GM21737 (cell line): ENCODE measurements around the gene FSHB.
A peak's percentile ranks its signal among the peaks of the same experiment; 100 is the strongest.
"Not testable (repeated sequence)": the region's sequence is repeated elsewhere in the genome, so short reads cannot be mapped to it uniquely, and the experiment has no call there.

Source experiments
- ATAC-seq: cut with Tn5 transposase; IDR thresholded peaks from one replicate; pipeline ENCODE4 v1.9.1; 2021; ENCODE audit warnings: mild to moderate bottlenecking, moderate library complexity; ENCODE audit not compliant: unreplicated experiment

FSHB gene

DNA sequence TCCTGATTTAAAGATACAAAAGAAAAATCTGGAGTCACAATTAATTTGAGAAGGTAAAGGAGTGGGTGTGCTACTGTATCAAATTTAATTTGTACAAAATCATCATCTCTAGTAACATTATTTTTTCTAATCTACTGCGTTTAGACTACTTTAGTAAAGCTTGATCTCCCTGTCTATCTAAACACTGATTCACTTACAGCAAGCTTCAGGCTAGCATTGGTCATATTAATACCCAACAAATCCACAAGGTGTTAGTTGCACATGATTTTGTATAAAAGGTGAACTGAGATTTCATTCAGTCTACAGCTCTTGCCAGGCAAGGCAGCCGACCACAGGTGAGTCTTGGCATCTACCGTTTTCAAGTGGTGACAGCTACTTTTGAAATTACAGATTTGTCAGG, at the start of gene FSHB:
FSHB (plus strand) TSS at position 301 of the 400 bp plus-strand sequence. CDS start 889 bp downstream, outside the sequence.
- no peak for ATAC-seq

DNA sequence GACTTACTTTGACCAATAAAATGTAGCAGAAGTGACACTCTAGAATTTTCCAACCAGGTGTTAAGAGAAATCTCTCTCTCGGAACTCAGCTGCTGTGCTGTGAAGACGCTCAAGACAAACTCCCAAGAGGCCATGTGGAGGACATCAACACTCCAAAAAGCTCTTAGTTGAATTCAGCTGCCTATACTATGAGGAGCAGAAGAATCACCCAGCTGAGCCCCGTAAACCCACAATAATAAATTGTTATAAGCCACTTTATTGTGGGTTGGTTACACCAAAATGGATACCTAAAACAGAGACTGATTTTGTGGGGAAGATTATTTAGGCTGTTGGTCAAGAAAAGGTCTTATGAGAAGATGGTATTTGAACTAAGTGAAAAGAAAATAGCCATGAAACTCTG, 44.1 kb upstream of the FSHB start:
- no peak for ATAC-seq

DNA sequence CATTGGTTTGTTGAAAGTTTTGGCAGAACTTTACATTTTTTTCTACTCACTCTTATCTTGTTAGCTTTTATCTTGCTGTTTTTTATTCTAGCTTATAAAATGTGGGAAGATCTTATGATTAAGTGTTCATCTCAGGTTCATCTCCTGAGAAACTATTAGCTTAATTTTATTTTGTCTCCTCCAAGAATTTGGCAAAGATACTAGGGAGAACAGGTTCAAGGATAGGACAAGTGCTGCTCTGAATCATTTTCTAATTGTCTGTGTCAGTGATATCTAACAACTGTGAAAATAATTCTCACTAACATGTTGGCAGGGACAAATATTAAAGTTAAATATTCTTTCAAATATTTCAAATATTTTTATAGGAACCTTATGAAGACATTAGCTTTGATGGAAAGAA, 38.2 kb upstream of the FSHB start:
- no peak for ATAC-seq

DNA sequence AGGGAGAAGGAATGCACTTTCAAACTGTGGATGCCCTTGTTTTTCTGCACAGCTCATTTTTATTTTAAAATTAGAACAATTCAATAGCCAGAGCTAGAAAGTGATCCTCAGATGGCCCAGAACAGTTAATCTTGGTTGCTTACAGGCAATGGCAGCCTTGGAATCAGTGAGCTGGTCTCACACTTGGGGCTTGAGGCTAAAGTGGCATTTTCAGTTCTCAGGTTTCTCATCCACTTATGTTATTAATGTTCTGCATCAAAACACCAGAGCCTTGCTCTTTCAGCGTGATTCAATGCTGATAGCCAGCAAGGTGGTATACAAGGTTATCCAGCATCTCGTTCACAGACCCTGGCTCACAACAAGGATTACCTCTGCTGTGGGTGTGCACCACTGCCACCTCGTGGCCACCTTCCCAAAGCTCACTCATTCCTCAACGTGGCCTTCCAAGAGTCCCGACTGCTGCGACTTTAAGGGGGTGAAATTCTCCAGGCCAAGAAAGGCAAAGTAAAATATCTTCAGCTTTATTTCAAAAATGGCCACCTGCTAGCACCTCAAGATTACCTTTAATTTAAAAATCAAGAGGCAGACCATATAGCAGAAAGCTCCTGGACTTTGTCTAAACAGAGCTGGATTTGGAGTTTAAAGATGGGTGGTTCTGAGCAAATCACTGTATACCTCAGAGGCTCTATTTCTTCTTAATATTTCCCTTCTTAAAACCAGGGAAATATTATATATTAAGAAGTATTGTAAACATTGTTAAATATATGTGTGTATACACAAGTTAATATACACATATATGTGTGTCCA, 34.2 kb upstream of the FSHB start:
- peak; percentile 93 for ATAC-seq

DNA sequence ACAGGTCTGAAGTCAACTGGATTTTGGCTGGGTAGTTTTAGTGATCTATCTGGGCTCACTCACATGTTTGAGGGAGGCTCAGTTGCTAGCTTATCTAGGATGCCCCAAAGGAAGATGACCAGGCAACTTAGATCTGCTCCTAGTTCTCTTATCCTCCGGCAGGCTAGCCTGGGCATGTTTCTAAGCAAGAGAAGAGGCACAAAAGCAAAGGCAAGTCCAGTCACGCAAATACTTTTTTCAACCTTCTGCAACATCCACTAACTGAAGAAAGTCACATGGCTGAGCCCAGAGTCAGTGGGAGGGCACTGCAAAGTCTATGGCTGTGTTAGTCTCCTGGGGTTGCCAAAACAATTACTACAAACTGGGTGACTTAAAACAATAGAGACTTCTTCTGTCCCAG, 32.9 kb upstream of the FSHB start:
- no peak for ATAC-seq

DNA sequence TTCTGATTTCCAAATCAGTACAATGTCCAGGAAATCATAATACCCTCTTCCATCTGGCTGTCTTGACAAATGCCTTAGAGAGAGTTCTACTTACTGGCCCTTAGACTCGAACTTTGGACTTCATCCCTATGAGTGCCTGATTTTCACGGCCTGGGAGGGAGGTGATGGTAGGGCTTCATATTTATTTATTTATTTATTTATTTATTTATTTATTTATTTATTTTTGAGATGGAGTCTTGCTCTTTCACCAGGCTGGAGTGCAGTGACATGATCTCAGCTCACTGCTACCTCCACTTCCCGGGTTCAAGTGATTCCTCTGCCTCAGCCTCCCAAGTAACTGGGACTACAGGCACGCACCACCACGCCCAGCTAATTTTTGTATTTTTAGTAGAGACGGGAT, 27.8 kb upstream of the FSHB start:
- ATAC-seq, result not testable (repeated sequence)

DNA sequence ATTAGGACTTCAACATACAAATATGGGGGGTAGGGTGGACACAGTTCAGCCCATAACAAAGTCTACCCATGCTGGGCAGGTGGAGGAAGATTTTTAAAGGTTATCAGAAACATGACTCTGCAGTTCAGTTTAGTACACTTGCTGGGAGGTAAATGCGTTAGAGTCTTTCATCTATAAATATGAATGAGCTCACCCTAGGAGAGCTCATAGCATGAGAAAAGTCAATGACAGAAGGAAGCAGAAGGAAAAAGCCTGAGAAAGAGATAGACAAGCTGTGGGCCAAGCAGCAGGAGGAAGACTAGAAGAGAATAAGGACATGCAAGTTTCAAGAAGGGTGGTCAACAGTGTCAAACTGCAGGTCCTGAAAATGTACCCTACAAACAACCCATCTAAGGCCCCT, 27.0 kb upstream of the FSHB start:
- no peak for ATAC-seq

DNA sequence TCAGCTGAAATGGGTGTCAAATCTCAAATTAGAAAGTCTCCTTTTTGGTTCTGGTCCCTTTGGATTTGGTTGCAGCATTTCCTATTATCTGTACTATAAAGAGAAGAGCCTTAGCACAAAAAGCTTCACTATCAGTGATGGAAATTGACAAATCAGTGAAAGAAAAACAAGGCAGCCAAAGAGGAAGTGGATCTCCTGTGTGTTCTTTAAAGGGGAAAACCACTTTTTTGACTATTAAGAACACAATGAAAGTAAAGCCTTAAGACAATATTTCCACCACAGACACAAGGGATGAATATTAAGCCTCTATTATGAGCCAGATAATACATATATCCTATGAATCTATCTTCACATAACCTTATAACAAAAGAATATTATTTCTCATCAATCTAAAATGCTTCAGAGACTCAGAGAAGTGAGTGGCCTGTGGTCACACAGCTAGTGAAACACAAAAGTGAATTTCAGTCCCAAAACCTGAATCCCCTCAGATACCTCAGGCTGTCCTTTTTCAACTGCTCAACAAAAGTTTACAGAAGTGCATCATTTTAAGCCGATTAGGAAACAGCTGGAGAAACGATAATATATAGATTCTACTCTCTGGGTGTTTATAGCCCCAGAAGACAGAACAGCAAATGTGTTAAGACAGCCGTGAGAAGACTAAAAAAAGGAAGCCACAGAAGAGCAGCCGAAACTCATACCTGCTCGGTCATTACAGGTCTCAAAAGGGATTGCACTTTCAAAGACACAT, 24.4 kb upstream of the FSHB start:
- ATAC-seq, result peak; percentile 89

DNA sequence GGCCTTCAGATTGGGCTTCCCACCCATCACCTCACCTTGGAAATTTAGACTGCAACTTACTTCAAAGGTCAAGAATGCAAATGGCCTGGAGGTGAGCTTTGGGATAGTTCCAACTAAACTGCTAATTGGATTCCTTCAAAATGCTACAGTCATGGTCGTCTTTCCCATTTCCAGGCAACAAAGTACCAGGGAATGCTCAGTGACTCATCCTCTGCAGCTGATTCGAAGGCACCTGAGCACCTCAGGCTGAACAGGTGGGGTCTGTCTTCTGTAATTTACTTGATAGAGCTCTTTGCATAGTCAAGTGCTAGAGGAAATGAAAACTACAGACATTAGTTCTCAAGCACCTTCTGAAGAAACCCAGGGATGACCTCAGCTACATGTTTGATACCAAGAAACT, 20.5 kb upstream of the FSHB start:
- ATAC-seq, result no peak

DNA sequence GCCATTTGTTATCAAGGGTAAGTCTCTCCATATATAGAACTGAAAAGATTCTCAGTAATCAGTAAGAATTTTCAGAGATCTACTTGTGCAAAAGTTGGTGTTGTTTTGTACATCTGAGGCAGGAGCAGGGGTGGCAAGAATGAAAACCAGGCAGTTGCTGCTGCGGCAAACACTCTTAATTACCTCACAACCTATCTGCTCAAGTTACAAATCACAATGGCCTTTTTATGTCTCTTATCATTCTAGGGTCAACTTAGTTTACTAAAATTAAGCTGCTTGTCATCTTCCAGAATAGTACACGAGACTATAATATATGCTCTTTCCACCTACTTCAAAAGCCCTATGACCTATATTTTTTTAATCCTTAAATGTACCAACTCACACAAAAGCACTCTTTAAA, 14.3 kb upstream of the FSHB start:
- ATAC-seq, result no peak

DNA sequence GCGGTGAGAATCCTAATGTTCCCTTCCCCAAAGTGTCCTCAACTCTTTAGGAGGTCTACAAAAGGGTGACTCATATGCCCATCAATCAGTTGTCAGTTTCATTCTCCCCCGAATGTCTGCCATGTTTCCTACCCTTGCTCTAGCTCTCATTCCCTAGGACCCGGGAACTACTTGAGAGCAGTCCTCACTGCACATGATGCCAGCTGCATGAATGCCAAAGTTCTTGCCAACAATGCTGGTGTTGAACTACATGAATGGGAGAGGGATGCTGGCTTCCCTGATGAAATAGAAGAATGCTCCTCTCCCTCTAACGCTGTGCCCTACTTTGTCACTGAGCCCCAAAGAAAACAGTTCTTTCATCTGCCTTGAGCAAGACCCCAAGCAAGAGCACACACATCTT, 12.5 kb upstream of the FSHB start:
- no peak for ATAC-seq

DNA sequence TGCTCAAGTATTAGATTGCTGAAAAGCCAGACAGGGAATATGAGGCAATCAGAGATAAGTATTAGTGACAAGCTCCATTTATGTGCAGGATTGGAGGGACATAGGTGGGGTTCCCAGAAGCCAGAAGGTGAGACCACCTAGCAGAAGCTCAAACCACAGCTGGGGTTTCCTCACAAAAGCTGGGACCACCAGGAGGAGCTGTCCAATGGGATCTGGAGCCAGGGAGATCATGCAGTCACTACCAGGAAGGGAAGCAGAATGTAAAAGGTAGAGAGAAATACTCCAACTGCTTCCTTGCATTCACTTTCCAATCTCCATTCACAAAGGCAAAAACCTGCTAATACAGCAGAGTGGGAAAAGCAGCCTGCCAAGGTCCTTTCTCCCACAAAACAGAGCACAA, 5.2 kb upstream of the FSHB start:
- no peak for ATAC-seq

DNA sequence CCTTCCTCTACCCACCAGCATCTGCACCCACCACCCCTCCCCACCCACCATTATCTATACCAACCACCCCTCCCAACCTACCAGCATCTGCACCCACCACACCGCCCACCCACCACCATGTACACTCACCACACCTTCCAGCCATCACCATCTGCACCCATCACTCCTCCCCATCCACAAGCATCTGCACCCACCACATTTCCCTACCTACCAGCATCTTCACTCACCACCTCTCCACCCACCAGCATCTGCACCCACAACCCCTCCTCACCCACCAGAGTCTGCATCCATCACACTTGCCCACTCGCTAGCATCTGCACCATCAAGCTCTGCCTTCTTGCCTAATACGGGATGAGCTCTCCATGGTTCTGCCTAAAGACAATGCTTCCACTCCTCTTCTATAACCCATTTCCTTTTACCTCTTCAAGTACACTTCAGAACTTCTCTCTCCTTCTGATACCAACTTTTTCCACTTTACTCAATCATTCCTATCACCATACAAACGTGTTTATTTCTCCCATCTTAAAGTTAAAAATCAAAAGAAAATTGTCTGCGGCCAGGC, 2.4 kb upstream of the FSHB start:
- no peak for ATAC-seq

DNA sequence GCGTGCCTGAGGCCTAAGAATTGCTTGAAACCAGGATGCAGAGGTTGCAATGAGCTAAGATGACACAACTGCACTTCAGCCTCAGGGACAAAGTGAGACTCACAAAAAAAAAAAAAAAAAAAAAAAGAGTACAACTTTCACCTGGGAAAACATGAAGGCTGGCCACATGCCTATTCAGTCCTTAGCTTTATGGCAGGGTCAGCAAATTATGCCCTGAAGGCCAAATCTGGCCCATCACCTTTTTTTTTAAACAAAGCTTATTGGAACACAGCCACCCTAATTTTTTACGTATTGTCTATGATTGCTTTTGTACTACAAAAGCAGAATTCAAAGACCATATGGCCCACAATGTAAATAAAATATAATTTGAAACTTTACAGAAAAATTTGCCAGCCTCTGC, 8.2 kb downstream of the FSHB start:
- no peak for ATAC-seq

DNA sequence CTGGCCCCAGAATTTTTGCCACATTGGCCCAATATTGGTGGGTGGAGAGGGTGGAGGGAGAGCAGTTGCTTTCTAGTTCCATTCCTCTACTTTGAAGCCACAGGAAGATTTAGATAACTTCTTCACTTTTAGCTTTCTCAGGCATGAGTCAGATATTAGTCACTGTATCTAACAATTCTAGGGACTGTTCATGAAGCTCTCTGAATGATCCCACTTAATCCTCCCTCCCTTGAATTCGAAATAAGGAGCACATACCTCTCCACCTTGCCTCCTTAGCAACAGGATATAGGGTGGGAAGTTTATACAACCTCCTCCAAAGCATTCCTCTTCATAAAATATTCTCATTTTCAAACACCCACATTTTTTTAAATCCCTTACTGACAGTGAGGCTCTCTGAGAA, 13.5 kb downstream of the FSHB start:
- ATAC-seq, result no peak

DNA sequence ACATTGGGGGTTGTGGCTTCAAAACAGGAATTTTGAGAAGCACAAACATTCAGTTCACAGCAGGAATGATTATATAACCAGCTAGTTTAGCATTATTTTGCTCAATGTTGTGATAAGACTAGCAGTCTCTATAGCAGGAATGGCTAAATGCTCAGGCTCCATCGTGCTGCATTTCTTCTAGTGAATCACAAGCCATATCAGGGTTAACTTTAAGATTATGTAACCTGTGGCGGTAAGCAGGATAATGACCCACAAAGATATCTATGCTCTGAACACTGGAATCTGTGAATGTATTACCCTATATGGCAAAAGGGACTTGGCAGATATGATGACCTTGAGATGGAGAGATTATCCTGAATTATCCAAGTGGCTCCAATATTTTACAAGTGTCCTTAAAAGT, 14.8 kb downstream of the FSHB start:
- ATAC-seq, result no peak

DNA sequence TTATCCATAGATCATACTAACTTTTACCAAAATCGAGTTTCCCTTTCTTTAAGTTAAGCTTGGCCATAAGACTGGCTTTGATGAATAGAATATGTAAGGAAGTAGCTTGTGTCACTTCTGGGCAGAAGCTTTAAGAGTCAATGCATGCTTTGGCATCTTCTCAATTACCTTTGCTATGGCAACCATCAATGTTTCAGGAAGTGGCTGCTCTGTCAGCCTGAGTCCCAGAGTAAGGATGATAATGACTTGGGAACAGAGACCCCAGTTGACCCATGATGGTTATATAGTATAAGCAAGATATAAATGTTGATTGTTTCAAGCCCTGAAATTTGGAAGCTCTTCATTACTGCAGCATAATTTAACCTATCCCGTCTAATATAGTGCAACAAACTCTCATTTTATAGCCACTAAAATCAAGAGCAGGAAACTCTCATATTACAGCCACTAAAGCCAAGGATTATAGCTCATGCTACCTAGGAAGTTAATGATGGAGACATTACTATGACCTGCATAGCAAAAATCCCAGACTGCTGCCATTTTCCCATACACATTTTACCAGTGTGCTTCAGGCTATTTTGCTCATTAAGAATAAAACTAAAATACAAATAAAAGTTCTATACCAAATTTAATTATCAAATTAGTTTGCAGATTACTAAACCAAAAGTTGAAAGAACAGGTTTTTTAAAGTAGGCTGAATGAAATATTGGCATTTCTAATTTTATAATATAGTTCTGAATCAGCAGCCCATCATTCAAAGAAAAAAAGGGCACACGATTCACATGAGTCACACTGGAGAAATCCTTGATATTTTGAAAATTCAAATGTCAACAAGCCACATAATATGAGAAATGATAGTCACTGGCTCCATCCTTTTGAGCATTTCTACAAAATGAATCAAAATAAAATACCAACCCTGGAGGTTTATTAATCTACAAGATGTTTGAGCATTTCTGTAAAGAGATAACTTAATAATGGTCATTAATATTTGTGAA, 23.8 kb downstream of the FSHB start:
- ATAC-seq, result no peak

DNA sequence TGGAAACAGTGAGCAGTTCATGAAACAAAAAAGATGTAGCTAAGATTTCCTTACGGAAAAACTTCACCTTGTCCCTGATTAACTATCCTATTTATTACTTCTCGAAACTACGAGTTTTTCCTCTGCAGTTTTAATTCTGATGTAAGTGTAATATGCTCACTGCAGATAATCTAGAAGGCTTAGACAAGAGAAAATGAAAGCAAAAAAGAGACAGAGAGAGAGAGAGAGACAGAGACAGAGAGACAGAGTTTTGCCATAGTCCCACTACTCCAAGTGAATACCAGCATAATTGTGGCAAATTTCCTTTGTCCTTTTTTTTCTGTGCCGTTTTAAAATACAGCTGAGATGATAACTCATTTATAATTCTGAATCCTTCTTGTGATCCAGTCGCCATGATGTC, 24.8 kb downstream of the FSHB start:
- ATAC-seq, result no peak

DNA sequence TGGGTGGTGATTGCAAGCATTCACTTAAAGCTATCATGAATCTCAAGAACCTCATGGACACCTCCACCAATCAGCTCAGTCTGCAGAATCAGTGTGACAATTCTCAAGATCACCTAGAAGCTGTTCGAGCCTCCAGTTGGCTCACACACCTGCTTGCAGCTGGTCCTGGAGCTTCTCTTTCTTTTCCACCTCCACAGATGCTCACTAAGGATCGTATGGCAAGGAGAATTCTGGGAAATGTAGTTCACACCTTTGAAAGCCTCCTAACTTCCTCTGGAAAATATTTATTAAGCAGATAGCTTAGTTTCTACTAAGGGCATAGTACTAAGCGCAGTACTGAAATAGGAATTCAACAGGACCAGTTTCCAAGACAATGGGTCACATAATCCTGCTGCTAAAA, 26.2 kb downstream of the FSHB start:
- ATAC-seq, result no peak

DNA sequence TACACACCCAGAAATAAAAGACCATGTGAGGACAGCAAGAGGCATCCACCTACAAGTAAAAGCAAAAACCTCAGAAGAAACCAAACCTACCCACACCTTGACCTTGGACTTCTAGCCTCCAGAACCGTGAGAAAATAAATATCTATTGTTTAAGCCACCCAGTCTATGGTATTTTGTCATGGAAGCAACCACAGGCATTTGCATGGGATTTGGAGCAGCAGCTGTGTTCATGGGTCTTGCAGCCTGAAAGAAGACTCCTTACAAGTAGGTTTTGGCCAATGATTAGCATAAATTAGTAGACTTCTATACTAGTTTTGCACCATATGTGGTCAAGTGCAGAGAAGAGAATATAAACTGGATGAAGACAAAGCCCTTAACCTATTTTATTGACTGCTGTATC, 27.9 kb downstream of the FSHB start:
- ATAC-seq, result no peak

DNA sequence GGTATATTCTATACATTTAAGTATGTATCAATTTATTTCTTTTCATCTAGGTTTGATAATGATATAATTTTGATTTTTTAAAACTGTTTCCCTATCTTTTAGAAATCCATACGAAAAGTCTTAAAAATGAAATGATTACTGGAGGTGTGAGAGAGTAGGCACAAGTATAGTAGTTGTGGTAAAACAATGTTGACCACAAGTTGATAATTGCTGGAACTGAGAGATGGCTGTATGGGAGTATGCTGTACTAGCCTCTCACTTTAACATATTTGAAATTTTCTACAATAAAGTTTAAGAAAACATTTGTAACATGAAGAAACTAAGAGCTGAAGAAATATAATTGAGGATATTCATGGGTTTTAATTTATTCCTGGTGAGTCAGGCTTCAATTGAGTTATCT, 30.0 kb downstream of the FSHB start:
- peak; percentile 90 for ATAC-seq
